K562 (cell line): ENCODE data around the gene TIMM22. TPM values are rescaled to one million over a fixed set of nuclear protein-coding genes. Genes with fewer than 3 reads are reported as not detected.

Source experiments
- BRCA1 ChIP-seq, 2 experiments: fragments of 450-650 bp in 1 of 2; sonication (generic) in 1 of 2; formaldehyde crosslinking in 1 of 2; IDR thresholded peaks; 2 replicates each; pipeline versions ENCODE4 v1.5.0 to v1.6.1; 2017 to 2020; ENCODE audit warnings: mild to moderate bottlenecking in 1 of 2, missing genetic modification reagents in 1 of 2
- CTBP1 ChIP-seq: fragments of 450-650 bp; IDR thresholded peaks from 2 replicates; pipeline ENCODE4 v1.6.1; 2016; ENCODE audit warnings: borderline replicate concordance
- EP300 ChIP-seq: IDR thresholded peaks from 2 replicates; pipeline ENCODE4 v1.6.1; 2012; ENCODE audit warnings: low read length, improper control_type of control experiment
- HNRNPLL ChIP-seq: fragments of 200-400 bp; formaldehyde crosslinking; IDR thresholded peaks from 2 replicates; pipeline ENCODE4 v1.6.1; 2017; ENCODE audit warnings: low read length, low read depth, mild to moderate bottlenecking; ENCODE audit not compliant: poor library complexity, severe bottlenecking
- L3MBTL2 ChIP-seq: fragments of 450-650 bp; IDR thresholded peaks from 2 replicates; pipeline ENCODE4 v1.6.1; 2016; ENCODE audit warnings: mild to moderate bottlenecking, moderate library complexity
- MECOM ChIP-seq: fragments of 250-450 bp; sonication (Bioruptor Pico); IDR thresholded peaks from 2 replicates; pipeline ENCODE4 v1.8.0; 2022; ENCODE audit warnings: inconsistent platforms
- PHF8 ChIP-seq: fragments of 200-600 bp; sonication (generic); IDR thresholded peaks from 2 replicates; pipeline ENCODE4 v1.6.1; 2012; ENCODE audit warnings: mixed run types, mild to moderate bottlenecking, inconsistent platforms, low read length, moderate library complexity, borderline replicate concordance
- RFX1 ChIP-seq: fragments of 450-650 bp; IDR thresholded peaks from 2 replicates; pipeline ENCODE4 v1.6.1; 2016; ENCODE audit warnings: mild to moderate bottlenecking, moderate library complexity
- TCF3 ChIP-seq: sonication (generic); formaldehyde crosslinking; IDR thresholded peaks from 2 replicates; pipeline ENCODE4 v1.4.0; 2020; ENCODE audit warnings: mild to moderate bottlenecking, missing genetic modification reagents
- TRIM24 ChIP-seq, 2 experiments: fragments of 450-650 bp; IDR thresholded peaks; 2 replicates each; pipeline ENCODE4 v1.6.1; 2016
- ZNF696 ChIP-seq: fragments of 250-450 bp; sonication (Bioruptor Pico); conservative IDR thresholded peaks from 2 replicates; pipeline ENCODE4 v1.4.0; 2020; ENCODE audit warnings: mild to moderate bottlenecking, moderate library complexity
- polyA plus RNA-seq, 8 experiments: library from polyadenylated mRNA; depleted of rRNA in 4 of 8; stranded (reverse) in 5 of 8; unstranded in 3 of 8; fragments of >200 nt; fragmentation: Nextera tagmentation in 2 of 8; fragmentation: Illumina TruSeq in 1 of 8; extraction: Ambion mirVana in 2 of 8; extraction: Trizol in 1 of 8; gene quantifications; 2 replicates each; pipeline versions ENCODE4 v1.2.1 to v1.2.3, GENCODE V29; 2011 to 2014; ENCODE audit warnings: inconsistent platforms in 1 of 8, missing spikeins in 1 of 8
- total RNA-seq, 7 experiments: library from RNA; depleted of rRNA in 6 of 7; stranded (reverse); fragments of >200 nt in 6 of 7; fragmentation: Illumina TruSeq in 2 of 7; extraction: Trizol in 2 of 7; gene quantifications; 2 replicates each; pipeline versions ENCODE4 v1.2.1 to v1.2.3, GENCODE V29; 2011 to 2021; ENCODE audit warnings: low replicate concordance in 1 of 7
- TF ChIP-seq, protein P1 (sequence below), 3 experiments: IDR thresholded peaks in 2 of 3; conservative IDR thresholded peaks in 1 of 3; 2 replicates each; pipeline ENCODE4 v1.5.1; 2011 to 2012; ENCODE audit warnings: low read length in 3 of 3, mild to moderate bottlenecking in 3 of 3, control low read depth in 2 of 3, improper control_type of control experiment in 1 of 3, inconsistent platforms in 1 of 3, low read depth in 1 of 3, mixed read lengths in 1 of 3, moderate library complexity in 1 of 3; ENCODE audit not compliant: insufficient read depth in 2 of 3
- TF ChIP-seq, protein P2 (sequence below), 2 experiments: fragments of 450-650 bp in 1 of 2; sonication (generic) in 1 of 2; formaldehyde crosslinking; conservative IDR thresholded peaks; 2 replicates each; pipeline versions ENCODE4 v1.4.0 to v1.8.1; 2020 to 2022; ENCODE audit warnings: mild to moderate bottlenecking in 1 of 2, missing genetic modification reagents in 1 of 2

The TIMM22 gene
- total and polyA plus RNA-seq, 9 of the 15 experiments (the other 6 are each of a cell fraction or from before 2014, with no cell fraction given) = 5.9 to 14.1 (median 10.3) TPM

DNA sequence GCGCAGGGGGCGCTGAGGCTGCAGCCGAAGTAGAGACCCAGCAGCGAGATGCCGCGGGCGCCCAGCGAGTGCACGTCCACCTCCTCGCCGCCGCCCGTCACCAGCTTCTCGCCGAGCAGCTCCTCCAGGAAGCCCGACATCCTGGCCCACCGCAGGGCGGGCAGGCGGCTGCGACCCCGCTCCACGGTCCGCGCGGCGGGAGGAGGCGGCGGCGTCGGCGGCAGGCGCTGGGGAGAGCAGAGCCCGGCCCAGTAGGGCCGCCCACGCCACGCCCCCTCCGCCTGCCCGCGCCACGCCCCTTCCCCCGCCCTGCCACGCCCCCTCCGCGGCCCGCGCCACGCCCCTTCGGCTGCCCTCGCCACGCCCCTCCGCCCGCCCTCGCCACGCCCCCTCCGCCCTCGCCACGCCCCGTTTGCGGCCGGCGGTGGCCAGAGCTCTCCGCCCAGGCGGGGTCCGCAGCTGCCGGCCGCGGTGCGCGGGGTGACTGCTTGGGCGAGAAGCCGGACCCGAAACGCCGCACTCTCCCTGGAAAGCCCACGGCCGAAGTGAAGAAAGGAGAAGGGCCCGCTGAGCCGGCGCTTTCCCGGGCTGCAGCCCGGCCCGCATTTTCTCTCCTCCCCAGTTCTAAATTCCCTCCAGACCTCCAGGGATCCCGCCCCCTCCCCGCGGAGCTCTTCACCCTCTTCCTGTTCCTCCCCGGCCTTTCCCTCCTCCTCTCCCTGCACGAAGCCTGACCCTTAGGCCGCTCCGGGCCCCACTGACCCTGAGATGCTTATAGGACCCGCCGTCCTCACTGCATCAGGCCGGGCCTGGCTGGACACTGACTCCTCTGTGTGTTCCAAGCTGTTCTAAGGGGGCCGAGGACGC lies 17.2 kb upstream of the TIMM22 start, which contains the start of gene NXN (continued):
- TF ChIP-seq, protein P1, sequence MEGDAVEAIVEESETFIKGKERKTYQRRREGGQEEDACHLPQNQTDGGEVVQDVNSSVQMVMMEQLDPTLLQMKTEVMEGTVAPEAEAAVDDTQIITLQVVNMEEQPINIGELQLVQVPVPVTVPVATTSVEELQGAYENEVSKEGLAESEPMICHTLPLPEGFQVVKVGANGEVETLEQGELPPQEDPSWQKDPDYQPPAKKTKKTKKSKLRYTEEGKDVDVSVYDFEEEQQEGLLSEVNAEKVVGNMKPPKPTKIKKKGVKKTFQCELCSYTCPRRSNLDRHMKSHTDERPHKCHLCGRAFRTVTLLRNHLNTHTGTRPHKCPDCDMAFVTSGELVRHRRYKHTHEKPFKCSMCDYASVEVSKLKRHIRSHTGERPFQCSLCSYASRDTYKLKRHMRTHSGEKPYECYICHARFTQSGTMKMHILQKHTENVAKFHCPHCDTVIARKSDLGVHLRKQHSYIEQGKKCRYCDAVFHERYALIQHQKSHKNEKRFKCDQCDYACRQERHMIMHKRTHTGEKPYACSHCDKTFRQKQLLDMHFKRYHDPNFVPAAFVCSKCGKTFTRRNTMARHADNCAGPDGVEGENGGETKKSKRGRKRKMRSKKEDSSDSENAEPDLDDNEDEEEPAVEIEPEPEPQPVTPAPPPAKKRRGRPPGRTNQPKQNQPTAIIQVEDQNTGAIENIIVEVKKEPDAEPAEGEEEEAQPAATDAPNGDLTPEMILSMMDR (IDR thresholded peaks at IDR 0.05 in 2 of 3, conservative IDR thresholded peaks at IDR 0.05 in 1 of 3; ENCODE audit: insufficient read depth in 2 of 3, low read depth in 1 of 3, low read length in 3 of 3) = peak in 2 of 3 experiments; percentile 4 to 27; a peak in 1 of 6 replicates
- peak; percentile 64; the same call in 1 of the 2 replicates for TF ChIP-seq CTBP1
- TF ChIP-seq PHF8 = peak; percentile 23; the same call in 1 of the 2 replicates
- TF ChIP-seq RFX1 = no peak
- TF ChIP-seq TCF3 (CRISPR knock-in tag) = no peak
- no peak for TF ChIP-seq EP300
- peak; percentile 52 for TF ChIP-seq L3MBTL2
- TF ChIP-seq ZNF696 (CRISPR knock-in tag) = no peak
- no peak for TF ChIP-seq MECOM (CRISPR knock-in tag)
- TF ChIP-seq, protein P2, sequence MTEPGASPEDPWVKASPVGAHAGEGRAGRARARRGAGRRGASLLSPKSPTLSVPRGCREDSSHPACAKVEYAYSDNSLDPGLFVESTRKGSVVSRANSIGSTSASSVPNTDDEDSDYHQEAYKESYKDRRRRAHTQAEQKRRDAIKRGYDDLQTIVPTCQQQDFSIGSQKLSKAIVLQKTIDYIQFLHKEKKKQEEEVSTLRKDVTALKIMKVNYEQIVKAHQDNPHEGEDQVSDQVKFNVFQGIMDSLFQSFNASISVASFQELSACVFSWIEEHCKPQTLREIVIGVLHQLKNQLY (CRISPR knock-in tag; conservative IDR thresholded peaks at IDR 0.05) = no peak
- peak; percentile 25 for TF ChIP-seq HNRNPLL
- no peak for TF ChIP-seq TRIM24 (IDR thresholded peaks at IDR 0.05)
- TF ChIP-seq BRCA1 (IDR thresholded peaks at IDR 0.05) = no peak
- no peak for TF ChIP-seq BRCA1 (CRISPR knock-in tag; IDR thresholded peaks at IDR 0.05)
